H9 (cell line): ENCODE results near the gene EXO1. TPM values are rescaled to one million over a fixed set of nuclear protein-coding genes. Genes with fewer than 3 reads are reported as not detected.

ENCODE experiments used
- DNase-seq: peaks from one replicate; pipeline ENCODE4 v3.0.0-alpha.2; 2017
- H2AFZ ChIP-seq: one replicate; pipeline ENCODE4 v1.6.1; 2013; ENCODE audit warnings: mild to moderate bottlenecking, low read length, control low read depth, moderate library complexity
- H2AK5ac ChIP-seq: 2 replicates; pipeline ENCODE4 v1.6.1; 2013; ENCODE audit warnings: low read length, control low read depth, mixed read lengths; ENCODE audit not compliant: insufficient read length
- H2BK120ac ChIP-seq: one replicate; pipeline ENCODE4 v1.6.1; 2013; ENCODE audit warnings: low read depth, mild to moderate bottlenecking, low read length, control low read depth, inconsistent platforms; ENCODE audit not compliant: poor library complexity, severe bottlenecking
- H2BK12ac ChIP-seq: 2 replicates; pipeline ENCODE4 v1.6.1; 2013; ENCODE audit warnings: low read length, control low read depth, mixed read lengths, low read depth; ENCODE audit not compliant: insufficient read length
- H2BK15ac ChIP-seq: 2 replicates; pipeline ENCODE4 v1.6.1; 2013; ENCODE audit warnings: low read depth, low read length, control low read depth
- H2BK20ac ChIP-seq: one replicate; pipeline ENCODE4 v1.6.1; 2013; ENCODE audit warnings: low read depth, mild to moderate bottlenecking, low read length, control low read depth, inconsistent platforms; ENCODE audit not compliant: poor library complexity, severe bottlenecking
- H2BK5ac ChIP-seq: 2 replicates; pipeline ENCODE4 v1.6.1; 2013; ENCODE audit warnings: low read length, control low read depth, mixed read lengths; ENCODE audit not compliant: insufficient read length
- H3K14ac ChIP-seq: 2 replicates; pipeline ENCODE4 v1.6.1; 2013; ENCODE audit warnings: low read length, control low read depth; ENCODE audit not compliant: insufficient read depth
- H3K18ac ChIP-seq: 2 replicates; pipeline ENCODE4 v1.6.1; 2013; ENCODE audit warnings: low read depth, mild to moderate bottlenecking, mixed read lengths, low read length, control low read depth; ENCODE audit not compliant: insufficient read length
- H3K23ac ChIP-seq: 2 replicates; pipeline ENCODE4 v1.6.1; 2013; ENCODE audit warnings: low read length, control low read depth, mixed read lengths, low read depth; ENCODE audit not compliant: insufficient read length
- H3K23me2 ChIP-seq: 2 replicates; pipeline ENCODE4 v1.6.1; 2013; ENCODE audit warnings: low read depth, mild to moderate bottlenecking, mixed read lengths, low read length, control low read depth; ENCODE audit not compliant: insufficient read length, poor library complexity, severe bottlenecking
- H3K27ac ChIP-seq: 2 replicates; pipeline ENCODE4 v1.5.1; 2013; ENCODE audit warnings: low read length, control low read depth, mixed read lengths, low read depth; ENCODE audit not compliant: insufficient read length
- H3K27me3 ChIP-seq: 2 replicates; pipeline ENCODE4 v1.6.1; 2013; ENCODE audit warnings: low read length, control low read depth, inconsistent platforms; ENCODE audit not compliant: insufficient read depth
- H3K4ac ChIP-seq: 2 replicates; pipeline ENCODE4 v1.6.1; 2013; ENCODE audit warnings: low read depth, mild to moderate bottlenecking, control low read depth, inconsistent platforms, low read length, moderate library complexity
- H3K4me1 ChIP-seq: 2 replicates; pipeline ENCODE4 v1.6.1; 2013; ENCODE audit warnings: low read length, control low read depth, inconsistent platforms; ENCODE audit not compliant: insufficient read depth
- H3K4me2 ChIP-seq: 2 replicates; pipeline ENCODE4 v1.6.1; 2013; ENCODE audit warnings: low read length, control low read depth, mixed read lengths; ENCODE audit not compliant: insufficient read length, insufficient read depth
- H3K56ac ChIP-seq: 2 replicates; pipeline ENCODE4 v1.6.1; 2013; ENCODE audit warnings: low read depth, mild to moderate bottlenecking, mixed read lengths, low read length, control low read depth; ENCODE audit not compliant: insufficient read length
- H3K79me1 ChIP-seq: 2 replicates; pipeline ENCODE4 v1.6.1; 2013; ENCODE audit warnings: low read depth, mild to moderate bottlenecking, moderate library complexity, low read length, control low read depth, inconsistent platforms; ENCODE audit not compliant: insufficient read depth, poor library complexity, severe bottlenecking
- H3K79me2 ChIP-seq: 2 replicates; pipeline ENCODE4 v1.6.1; 2013; ENCODE audit warnings: low read length, control low read depth, inconsistent platforms; ENCODE audit not compliant: insufficient read depth
- H3K9ac ChIP-seq: 2 replicates; pipeline ENCODE4 v1.6.1; 2013; ENCODE audit warnings: low read length, control low read depth, mixed read lengths; ENCODE audit not compliant: insufficient read length; ENCODE audit errors: extremely low read depth
- H3K9me3 ChIP-seq: one replicate; pipeline ENCODE4 v1.6.1; 2013; ENCODE audit warnings: low read depth, low read length, inconsistent platforms; ENCODE audit not compliant: control insufficient read depth
- H3T11ph ChIP-seq: one replicate; pipeline ENCODE4 v1.6.1; 2013; ENCODE audit warnings: mild to moderate bottlenecking, low read length, control low read depth, inconsistent platforms
- H4K20me1 ChIP-seq: one replicate; pipeline ENCODE4 v1.6.1; 2013; ENCODE audit not compliant: control insufficient read depth, insufficient read length, insufficient read depth
- H4K5ac ChIP-seq: 2 replicates; pipeline ENCODE4 v1.6.1; 2013; ENCODE audit warnings: low read depth, mild to moderate bottlenecking, mixed read lengths, low read length, control low read depth; ENCODE audit not compliant: insufficient read length
- H4K8ac ChIP-seq: replicated peaks from 2 replicates; pipeline ENCODE4 v1.6.1; 2013; ENCODE audit warnings: low read length, control low read depth, mixed read lengths, low read depth; ENCODE audit not compliant: insufficient read length
- H4K91ac ChIP-seq: 2 replicates; pipeline ENCODE4 v1.6.1; 2013; ENCODE audit warnings: low read depth, mild to moderate bottlenecking, moderate library complexity, mixed read lengths, low read length, control low read depth; ENCODE audit not compliant: insufficient read length
- H3K27ac Mint-ChIP-seq, 3 experiments: 2 replicates in 2 of 3; 3 replicates in 1 of 3; pipeline ENCODE4 v1.8.0; 2020 to 2021; ENCODE audit warnings: mixed read lengths in 3 of 3, mild to moderate bottlenecking in 1 of 3, moderate library complexity in 1 of 3
- H3K27me3 Mint-ChIP-seq: 2 replicates; pipeline ENCODE4 v1.8.0; 2021; ENCODE audit warnings: low read depth, mild to moderate bottlenecking, moderate library complexity, mixed read lengths
- H3K36me3 Mint-ChIP-seq, 3 experiments: 2 replicates in 2 of 3; 3 replicates in 1 of 3; pipeline ENCODE4 v1.8.0; 2020 to 2021; ENCODE audit warnings: low read depth in 3 of 3, mixed read lengths in 3 of 3; ENCODE audit not compliant: insufficient read depth in 1 of 3
- H3K4me1 Mint-ChIP-seq, 2 experiments: 2 replicates each; pipeline ENCODE4 v1.8.0; 2020; ENCODE audit warnings: mixed read lengths in 2 of 2
- H3K4me3 Mint-ChIP-seq, 2 experiments: 2 replicates in 1 of 2; 3 replicates in 1 of 2; pipeline ENCODE4 v1.8.0; 2020 to 2021; ENCODE audit warnings: mild to moderate bottlenecking in 2 of 2, mixed read lengths in 2 of 2, moderate library complexity in 1 of 2
- H3K9me3 Mint-ChIP-seq, 2 experiments: 2 replicates in 1 of 2; 3 replicates in 1 of 2; pipeline ENCODE4 v1.8.0; 2020; ENCODE audit warnings: mild to moderate bottlenecking in 2 of 2, mixed read lengths in 2 of 2, moderate library complexity in 1 of 2
- CTCF ChIP-seq: fragments of 200-600 bp; sonication (generic); conservative IDR thresholded peaks from 3 replicates; pipeline ENCODE4 v1.8.0; 2021; ENCODE audit warnings: antibody characterized with exemption, mild to moderate bottlenecking
- WGBS: extraction: QIAGEN DNeasy Blood & Tissue Kit; methylation state at CpG from one replicate; pipeline ENCODE4 v1.1.7; 2013; ENCODE audit warnings: missing lambda C conversion rate, low lambda C conversion rate, mixed read lengths; ENCODE audit not compliant: insufficient read length; ENCODE audit errors: extremely low coverage; 5-methylcytosine and 5-hydroxymethylcytosine counted together
- total RNA-seq: library from RNA; stranded (reverse); gene quantifications from 2 replicates; pipeline ENCODE4 v1.2.1, GENCODE V29; 2021

EXO1 gene
- total RNA-seq, 1 experiment from 2014 or later: 43.2 TPM

GRCh38 chr1:241827264-241827663 lies 20.7 kb upstream of the EXO1 start:
- Histone ChIP-seq H3K9me3 (no peaks in the 10 kb centered on the region), H4K8ac (no peak overlapping the region), H3K27me3 (no peaks in the 10 kb centered on the region), H3K14ac (no peak overlapping the region), H3K79me2 (no peaks in the 10 kb centered on the region), H2BK15ac (no peak overlapping the region), H3K27ac (no peak overlapping the region), H3K23me2 (no peaks in the 10 kb centered on the region), H3K79me1 (no peaks in the 10 kb centered on the region), H2BK5ac (no peak overlapping the region), H3K4me2 (no peak overlapping the region), H2AFZ (no peak overlapping the region), H3K4me1 (no peaks in the 10 kb centered on the region), H4K91ac (no peak overlapping the region), H3T11ph (no peak overlapping the region), H2BK12ac (no peak overlapping the region), H3K56ac (no peak overlapping the region), H2BK120ac (no peak overlapping the region), H2BK20ac (no peak overlapping the region), H3K23ac (no peak overlapping the region), H2AK5ac (no peak overlapping the region), H3K9ac (no peak overlapping the region), H4K5ac (no peak overlapping the region), H4K20me1 (no peaks in the 10 kb centered on the region), H3K4ac (no peak overlapping the region), H3K18ac (no peak overlapping the region)
- H3K36me3 Mint-ChIP-seq: no peaks in the 10 kb centered on the region
- TF ChIP-seq CTCF: no peak
- WGBS: no CpG with 5 or more reads among the region's 2 CpGs
- no peak overlapping the region for H3K27ac Mint-ChIP-seq
- H3K9me3 Mint-ChIP-seq: no peaks in the 10 kb centered on the region
- peaks cover 0 to 3% of the 10 kb centered on the region in 2 experiments; a peak in 1 of 4 replicates for H3K4me1 Mint-ChIP-seq
- peaks cover 2% of the 10 kb centered on the region; the same call in 1 of the 2 replicates for H3K27me3 Mint-ChIP-seq
- DNase-seq: no peak
- H3K4me3 Mint-ChIP-seq: no peak overlapping the region
